Stimulated activated CD4-positive, alpha-beta T cell treated with anti-CD3 and anti-CD28 coated beads, Interleukin-12 subunit alpha, Interleukin-12 subunit beta, amount 100 ng/mL, for 48 hours (primary cell): Measurements from ENCODE around the gene DNAAF5.
"Not testable (repeated sequence)": the region's sequence is repeated elsewhere in the genome, so short reads cannot be mapped to it uniquely, and the experiment has no call there.

Source experiments
- DNase-seq, 3 donors: peaks; one replicate each; pipeline ENCODE4 v3.0.0-alpha.2; 2020; ENCODE audit warnings: low read depth in 2 of 3, low spot score in 1 of 3

The DNAAF5 gene

GRCh38 chr7:746155-747061 is 19.9 kb downstream of the DNAAF5 start:
- DNase-seq = no peak

- DNase-seq = no peak
These were observed 20.7 kb downstream of the DNAAF5 start for GRCh38 chr7:747186-747585.

DNA sequence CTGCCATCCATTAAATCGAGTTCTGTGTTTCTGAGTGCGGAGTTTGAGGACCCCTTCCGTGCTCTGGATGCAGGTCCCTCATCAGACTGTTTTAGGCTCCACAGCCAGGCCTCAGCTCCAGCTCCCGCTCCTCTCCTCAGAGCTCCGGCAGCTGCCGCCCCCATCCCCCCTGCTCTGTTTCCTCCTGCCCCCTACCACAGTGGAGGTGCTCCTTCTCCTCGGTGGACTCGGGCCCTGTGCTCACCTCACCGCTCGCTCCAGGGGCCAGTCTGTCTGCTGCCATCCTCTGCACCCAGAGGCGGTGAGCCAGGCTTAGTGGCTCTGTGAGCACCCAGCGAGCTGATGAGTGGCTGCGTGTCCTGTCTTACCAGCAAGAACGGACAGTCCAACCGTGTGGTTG is 21.9 kb downstream of the DNAAF5 start:
- DNase-seq = no peak

DNA sequence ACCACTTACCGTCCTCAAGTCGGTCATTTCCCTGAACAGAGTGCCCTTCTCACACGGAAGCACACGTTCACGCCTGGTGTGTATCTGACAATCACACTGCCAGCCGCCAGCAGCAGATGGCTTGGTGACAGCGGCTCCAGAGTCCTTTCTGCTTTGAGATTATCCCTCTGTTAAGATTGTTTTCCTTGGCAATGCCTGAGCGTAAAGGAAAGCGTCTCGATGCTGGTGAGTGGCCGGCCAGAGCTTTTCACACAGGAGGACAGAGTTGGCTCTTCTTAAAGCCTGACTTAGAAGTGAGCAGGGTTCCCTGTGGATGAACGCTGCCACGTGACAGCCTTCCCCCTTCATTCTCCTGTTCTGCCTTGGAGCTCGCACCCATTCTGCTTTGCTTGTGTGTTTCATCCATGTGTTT is 22.6 kb downstream of the DNAAF5 start:
- no peak for DNase-seq

DNA sequence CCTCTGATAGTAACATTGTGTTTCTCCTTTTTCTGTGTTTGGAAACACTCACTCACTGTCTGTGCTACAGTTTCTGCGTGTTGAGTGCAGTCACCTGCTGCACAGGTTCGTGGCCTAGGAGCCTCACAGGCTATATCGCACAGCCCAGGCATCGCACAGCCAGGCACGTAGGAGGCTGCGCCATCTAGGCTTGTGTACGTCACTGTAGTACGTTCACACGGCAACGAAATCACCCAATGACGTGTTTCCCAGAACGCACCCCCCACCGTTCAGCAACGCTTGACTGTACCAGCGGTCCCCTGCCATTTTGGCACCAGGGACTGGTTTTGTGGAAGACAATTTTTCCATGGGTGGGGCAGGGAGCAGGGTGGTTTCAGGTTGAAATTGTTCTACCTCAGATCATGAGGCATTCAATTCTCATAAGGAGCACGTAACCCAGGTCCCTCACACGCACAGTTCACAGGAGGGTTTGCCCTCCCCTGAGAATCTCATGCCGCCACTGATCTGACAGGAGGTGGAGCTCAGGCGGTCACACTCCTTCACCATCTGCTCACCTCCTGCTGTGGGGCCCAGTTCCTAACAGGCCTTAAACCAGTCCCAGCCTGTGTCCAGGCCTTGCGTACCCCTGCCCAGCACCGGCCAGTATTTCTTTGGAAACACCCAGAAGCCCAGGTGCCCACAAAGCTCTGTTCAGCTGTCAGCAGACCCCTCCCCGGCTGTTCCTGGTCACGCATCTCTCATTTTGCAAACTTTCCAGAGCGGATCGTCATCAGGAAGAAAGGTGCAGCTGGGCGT is 23.8 kb downstream of the DNAAF5 start:
- DNase-seq = no peak

GRCh38 chr7:751826-752225 is 25.3 kb downstream of the DNAAF5 start:
- no peak for DNase-seq

DNA sequence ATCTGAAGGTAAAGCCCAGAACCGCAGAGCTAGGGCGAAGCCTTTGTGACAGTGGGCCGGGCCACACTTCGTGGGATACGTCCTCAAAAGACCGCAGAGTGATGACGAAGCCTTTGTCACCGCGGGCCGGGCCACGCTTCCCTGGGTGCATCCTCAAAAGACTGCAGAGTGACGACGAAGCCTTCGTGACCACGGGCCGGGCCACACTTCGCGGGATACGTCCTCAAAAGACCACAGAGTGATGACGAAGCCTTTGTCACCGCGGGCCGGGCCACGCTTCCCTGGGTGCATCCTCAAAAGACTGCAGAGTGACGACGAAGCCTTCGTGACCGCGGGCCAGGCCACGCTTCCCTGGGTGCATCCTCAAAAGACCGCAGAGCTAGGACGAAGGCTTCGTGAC is 25.8 kb downstream of the DNAAF5 start:
- DNase-seq = not testable (repeated sequence)

DNA sequence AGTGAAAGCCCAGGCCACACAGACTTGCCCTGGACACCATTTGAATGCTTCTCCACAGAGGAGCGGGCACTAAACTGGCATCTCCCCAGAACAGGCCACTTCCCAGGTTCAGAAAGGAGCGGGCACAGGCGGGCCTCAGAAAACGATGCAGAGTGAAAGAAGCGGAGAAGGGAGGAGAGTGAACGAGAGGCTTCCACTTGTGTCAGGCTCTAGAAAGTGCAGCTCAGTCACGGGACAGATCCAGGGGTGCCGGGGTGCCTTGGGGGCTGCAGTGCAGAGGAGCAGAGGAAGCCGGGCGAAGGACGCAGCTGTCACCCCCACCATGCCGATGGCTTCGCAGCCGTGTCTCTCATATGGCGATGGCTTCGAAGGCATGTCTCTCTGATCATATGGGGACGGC is 26.7 kb downstream of the DNAAF5 start:
- no peak for DNase-seq

DNA sequence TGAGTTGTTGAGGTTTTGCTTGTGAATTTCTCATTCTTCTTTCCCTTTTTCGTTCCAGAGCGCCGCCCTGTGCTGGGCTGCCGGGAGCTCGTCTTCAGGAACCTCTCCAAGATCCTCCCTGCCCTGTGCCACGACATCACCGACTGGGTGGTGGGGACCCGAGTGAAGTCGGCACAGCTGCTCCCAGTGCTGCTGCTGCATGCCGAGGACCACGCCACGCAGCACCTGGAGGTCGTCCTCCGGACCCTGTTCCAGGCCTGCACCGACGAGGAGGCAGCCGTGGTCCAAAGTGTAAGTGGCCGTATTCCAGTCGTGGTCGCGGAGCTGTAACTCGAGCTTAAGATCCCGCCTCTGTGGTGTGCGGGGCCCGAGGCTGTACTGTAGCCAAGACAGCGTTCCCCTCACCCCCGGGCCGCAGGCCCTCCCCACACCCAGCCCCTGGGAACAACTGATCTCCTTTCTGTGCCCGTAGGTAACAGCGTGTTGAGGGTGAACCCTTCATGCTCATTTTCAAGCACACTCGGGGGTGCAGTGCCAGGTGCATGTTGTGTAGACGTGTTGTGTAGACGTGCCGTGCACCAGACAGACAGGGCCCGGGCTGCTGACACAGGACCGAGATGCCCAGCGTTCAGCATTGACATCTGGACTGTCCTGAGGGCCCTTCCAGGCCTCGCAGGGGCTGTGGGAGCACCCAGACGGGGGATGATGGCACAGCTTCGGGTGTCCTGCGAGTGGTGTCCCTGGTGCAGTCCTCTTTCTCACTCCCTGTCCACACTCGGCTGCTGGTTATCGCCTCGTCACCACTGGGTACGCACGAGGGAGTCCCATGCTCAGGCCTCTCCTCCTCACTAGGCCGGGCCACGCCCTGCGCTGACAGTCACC is 28.3 kb downstream of the DNAAF5 start:
- DNase-seq = no peak

DNA sequence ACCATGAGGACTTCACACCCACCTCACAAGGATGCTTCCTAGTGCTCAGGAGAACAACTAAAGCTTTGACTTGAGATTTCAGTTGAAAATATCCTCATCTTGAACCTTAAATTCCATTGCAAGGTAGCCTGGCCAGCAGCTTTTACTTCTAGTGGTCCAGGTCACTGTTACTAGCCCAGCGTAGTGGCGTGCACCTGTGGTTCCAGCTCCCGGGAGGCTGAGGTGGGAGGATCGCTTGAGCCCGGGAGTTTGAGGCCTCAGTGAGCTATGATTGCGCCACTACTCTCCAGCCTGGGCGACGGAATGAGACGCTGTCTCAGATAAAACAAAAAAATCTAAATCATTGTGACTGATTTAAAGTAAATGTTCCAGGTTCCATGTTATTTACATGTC is 28.9 kb downstream of the DNAAF5 start:
- DNase-seq = no peak

DNA sequence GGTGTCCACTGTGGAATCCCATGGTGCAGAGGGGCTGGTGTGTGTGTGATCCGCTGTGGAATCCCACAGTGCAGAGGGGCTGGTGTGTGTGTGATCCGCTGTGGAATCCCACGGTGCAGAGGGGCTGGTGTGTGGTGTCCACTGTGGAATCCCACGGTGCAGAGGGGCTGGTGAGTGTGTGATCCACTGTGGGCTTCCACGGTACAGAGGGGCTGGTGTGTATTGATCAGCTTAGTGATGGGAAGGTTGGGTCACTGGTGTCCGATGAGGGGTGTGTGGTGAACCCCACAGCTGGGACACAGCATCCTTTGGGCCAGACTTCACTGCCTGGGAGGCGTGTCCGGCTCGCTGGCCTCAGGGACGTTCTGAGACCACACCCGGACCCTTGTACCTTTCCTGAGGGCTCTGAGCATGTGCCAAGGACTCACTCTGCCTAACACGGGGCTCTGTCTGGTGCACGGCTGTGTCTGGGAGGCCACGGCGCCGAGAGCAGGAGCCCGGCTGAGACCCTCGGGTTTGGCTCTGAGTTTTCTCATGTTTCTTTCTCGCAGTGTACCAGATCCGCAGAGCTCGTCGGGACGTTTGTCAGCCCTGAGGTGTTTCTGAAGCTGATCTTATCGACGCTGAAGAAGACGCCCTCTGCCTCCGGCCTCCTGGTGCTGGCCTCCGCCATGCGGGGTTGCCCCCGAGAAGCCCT is 29.9 kb downstream of the DNAAF5 start:
- DNase-seq = no peak

DNA sequence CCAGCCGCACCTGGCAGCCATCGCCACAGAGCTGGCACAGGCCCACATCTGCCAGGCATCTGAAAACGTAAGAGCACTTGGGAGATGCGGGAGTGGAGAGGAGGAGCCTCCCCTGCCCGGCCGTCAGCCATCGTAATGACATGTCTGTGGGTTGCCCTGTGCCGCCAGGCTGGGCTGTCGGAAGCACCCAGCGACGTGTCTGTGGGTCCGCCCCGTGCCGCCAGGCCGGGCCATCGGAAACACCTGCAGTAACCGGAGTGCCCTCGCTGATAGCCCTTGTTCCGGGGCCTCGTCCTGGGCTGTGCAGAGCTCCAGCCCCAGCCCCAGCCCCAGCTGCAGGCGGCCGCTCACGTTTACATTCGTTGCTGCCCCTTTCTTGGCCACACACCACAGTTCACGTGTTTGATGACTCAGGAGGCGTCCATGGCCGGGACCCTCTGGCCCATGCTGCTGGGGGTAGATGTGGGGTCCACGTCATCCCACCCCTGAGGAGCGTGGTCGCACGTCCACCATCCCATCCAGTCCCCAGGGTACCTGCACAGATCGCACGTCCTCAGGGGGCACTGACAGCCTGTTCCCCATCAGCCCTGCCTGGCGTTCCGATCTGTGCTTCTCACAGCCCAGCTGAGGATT is 30.5 kb downstream of the DNAAF5 start:
- DNase-seq = no peak

GRCh38 chr7:757741-758163 is 31.3 kb downstream of the DNAAF5 start:
- no peak for DNase-seq

GRCh38 chr7:759569-759968 is 33.1 kb downstream of the DNAAF5 start:
- DNase-seq = no peak

DNA sequence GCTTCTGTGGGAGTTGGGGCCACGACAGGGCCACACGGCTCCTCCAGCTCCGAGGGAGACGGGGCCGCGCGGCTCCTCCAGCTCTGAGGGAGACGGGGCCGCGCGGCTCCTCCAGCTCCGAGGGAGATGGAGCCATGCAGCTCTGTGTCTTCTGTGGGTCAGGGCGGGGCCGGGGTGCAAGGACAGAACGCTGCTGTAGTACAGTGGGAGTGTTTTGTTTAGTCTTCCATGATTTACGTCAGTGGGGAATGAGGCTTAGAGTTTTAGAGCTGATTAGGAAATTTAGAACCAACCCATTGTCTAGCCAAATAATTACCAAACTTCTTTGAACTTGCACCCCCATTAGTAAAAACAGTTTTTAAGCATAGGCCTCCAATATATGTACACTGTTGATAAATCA is 33.5 kb downstream of the DNAAF5 start:
- no peak for DNase-seq

DNA sequence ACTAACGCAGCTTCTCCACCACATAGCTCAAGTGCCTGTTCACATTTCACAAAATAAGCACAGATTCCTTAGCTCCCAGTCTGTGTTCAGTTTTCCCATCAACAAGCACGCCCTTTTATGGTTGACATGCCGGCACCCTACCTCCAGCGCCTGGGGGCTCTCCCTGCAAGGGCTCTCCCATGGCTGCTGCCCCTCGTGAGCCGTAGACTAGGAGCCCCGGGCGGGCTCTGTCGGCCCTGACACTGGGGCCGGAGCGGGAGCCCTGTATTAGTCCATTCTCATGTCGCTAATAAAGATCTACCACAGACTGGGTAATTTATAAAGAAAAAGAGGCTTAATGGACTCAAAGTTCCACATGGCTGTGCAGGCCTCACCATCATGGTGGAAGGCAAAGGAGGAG is 34.6 kb downstream of the DNAAF5 start:
- no peak for DNase-seq

DNA sequence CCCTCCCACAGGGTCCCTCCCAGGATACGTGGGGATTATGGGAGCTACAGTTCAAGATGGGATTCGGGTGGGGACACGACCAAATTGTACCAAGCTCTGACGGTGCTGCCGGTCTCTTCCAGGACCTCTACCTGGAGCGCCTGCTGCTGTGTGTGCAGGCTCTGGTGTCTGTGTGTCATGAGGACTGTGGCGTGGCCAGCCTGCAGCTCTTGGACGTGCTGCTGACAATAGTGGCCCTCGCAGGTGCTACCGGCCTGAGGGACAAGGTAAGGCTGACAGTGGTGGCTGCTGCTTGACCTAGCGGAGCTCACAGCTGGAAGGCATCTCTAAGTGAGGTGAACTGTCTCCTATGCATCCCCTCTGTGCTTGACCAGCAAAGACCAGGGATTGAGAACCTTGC is 35.1 kb downstream of the DNAAF5 start:
- no peak for DNase-seq

DNA sequence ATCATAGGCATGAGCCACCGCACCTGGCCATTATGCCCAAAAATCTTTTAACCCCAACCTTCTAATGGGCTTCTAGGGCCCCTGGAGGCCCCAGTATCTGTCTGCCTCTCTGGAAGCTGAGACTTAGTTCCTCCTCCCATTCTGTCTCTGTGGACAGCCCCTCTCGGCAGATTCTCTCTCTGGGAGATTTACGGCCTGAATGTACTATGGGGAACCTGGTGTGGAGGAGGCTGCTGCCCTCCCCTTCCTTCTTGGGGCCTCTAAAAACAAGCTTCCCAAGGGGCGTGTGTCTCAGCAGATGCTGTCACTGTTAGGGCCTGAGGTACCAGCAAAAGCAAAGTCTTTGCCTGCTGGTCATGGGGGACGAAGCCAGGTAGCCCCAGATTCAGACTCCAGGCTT is 36.4 kb downstream of the DNAAF5 start:
- no peak for DNase-seq

GRCh38 chr7:763762-764161 is 37.3 kb downstream of the DNAAF5 start:
- DNase-seq = no peak

GRCh38 chr7:765383-765782 is 38.9 kb downstream of the DNAAF5 start:
- DNase-seq = no peak
